Natural killer cell (primary cell): ENCODE results near the gene PKM. TPM values are rescaled to one million over a fixed set of nuclear protein-coding genes. Genes with fewer than 3 reads are reported as not detected.

Source experiments
- ATAC-seq, 3 donors: fragments of 150-1000 bp in 2 of 3; fragments of 200-7000 bp in 1 of 3; cut with Tn5 transposase; 1 replicate in 1 of 3; 2 replicates in 2 of 3; pipeline ENCODE4 v1.10.0; 2021; ENCODE audit warnings: mild to moderate bottlenecking in 2 of 3, moderate library complexity in 2 of 3
- DNase-seq, 2 donors: peaks; one replicate each; pipeline versions ENCODE4 v3.0.0 to v3.0.0-alpha.2; 2013 to 2021; ENCODE audit warnings: mixed read lengths in 1 of 2
- H3K27ac ChIP-seq: one replicate; pipeline ENCODE4 v1.5.1; 2013; ENCODE audit warnings: mild to moderate bottlenecking, low read length
- H3K27me3 ChIP-seq: one replicate; pipeline ENCODE4 v1.6.1; 2013; ENCODE audit warnings: low read length; ENCODE audit not compliant: control insufficient read depth, insufficient read depth
- H3K36me3 ChIP-seq: one replicate; pipeline ENCODE4 v1.6.1; 2013; ENCODE audit warnings: low read length; ENCODE audit not compliant: control insufficient read depth, insufficient read depth
- H3K4me1 ChIP-seq: one replicate; pipeline ENCODE4 v1.6.1; 2013; ENCODE audit warnings: low read length; ENCODE audit not compliant: control insufficient read depth, insufficient read depth
- H3K4me3 ChIP-seq: one replicate; pipeline ENCODE4 v1.5.1; 2013; ENCODE audit warnings: low read length
- H3K9me3 ChIP-seq: one replicate; pipeline ENCODE4 v1.6.1; 2013; ENCODE audit warnings: low read length; ENCODE audit not compliant: control insufficient read depth, insufficient read depth
- H3K27ac Mint-ChIP-seq, 2 donors: one replicate each; pipeline ENCODE4 v1.8.0; 2022; ENCODE audit warnings: mild to moderate bottlenecking in 2 of 2, mixed read lengths in 2 of 2, moderate library complexity in 1 of 2
- H3K27me3 Mint-ChIP-seq, 2 donors: one replicate each; pipeline ENCODE4 v1.8.0; 2022; ENCODE audit warnings: low read depth in 2 of 2, mixed read lengths in 2 of 2
- H3K36me3 Mint-ChIP-seq: one replicate; pipeline ENCODE4 v1.8.0; 2022; ENCODE audit warnings: mixed read lengths
- H3K4me1 Mint-ChIP-seq, 2 donors: one replicate each; pipeline ENCODE4 v1.8.0; 2022; ENCODE audit warnings: mixed read lengths in 2 of 2
- H3K4me3 Mint-ChIP-seq: one replicate; pipeline ENCODE4 v1.8.0; 2022; ENCODE audit warnings: mild to moderate bottlenecking, moderate library complexity, mixed read lengths
- H3K9me3 Mint-ChIP-seq, 2 donors: one replicate each; pipeline ENCODE4 v1.8.0; 2022; ENCODE audit warnings: mixed read lengths in 2 of 2
- WGBS: methylation state at CpG from one replicate; pipeline ENCODE4 v1.1.7; 2013; ENCODE audit warnings: missing lambda C conversion rate; ENCODE audit not compliant: insufficient coverage; 5-methylcytosine and 5-hydroxymethylcytosine counted together
- intact Hi-C: fragments of 100-400 bp; cut with micrococcal nuclease; formaldehyde crosslinking; loops from one replicate; pipeline ENCODE4 v1.14.2; 2022
- total RNA-seq, 4 donors: library from RNA; stranded (reverse); fragments of 120-200 nt in 1 of 4; gene quantifications; one replicate each; pipeline versions ENCODE4 v1.2.3 to v1.2.4, GENCODE V29; 2013 to 2022
- TF ChIP-seq, protein P1 (sequence below): fragments of 200-600 bp; IDR thresholded peaks from one replicate; pipeline ENCODE4 v1.8.0; 2022; ENCODE audit warnings: antibody characterized with exemption

PKM gene
- total RNA-seq, 3 donors from 2014 or later (not counting 1 experiment from before 2014, with no cell fraction given), result 121 to 180 (median 155) TPM

DNA sequence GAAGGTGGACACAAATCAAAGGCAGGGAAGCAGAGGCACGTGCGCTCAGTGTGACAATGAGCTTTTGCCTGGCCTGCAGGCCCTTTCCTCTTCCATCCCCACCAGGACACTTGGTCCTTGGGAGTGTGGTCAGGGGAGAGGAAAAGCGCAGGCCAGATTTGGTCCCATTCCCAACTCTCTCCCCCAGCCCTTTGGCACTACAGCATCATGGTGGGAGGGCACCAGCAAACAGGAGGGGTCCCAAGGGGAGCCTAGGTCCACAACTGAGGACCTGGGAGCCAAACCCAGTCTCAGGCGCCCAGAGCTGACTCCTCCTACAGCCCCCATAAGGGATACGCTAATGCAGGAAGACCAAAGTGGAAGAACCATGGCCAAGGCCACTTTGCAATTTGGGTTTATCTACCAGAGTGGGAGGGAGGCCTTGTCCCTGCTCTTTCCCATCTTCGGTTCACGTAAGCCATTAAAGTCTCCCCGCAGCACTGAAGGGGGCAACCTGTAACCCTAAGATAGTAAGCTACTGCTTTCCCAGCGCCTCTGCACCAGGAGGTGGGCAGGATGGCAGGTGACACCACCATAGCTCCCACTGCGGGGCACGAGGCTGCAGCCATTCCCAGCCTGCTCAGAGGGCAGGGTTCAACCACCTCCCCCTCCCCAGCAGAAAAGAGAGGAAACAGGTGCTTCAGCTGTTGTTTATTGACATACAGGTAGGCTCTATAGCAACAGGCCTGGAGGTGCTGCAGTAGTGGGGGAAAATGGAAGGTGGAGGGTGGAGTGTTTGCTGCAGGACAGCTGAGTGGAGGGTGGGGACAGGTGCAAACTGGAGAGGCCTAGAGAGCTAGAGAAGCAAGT, 32.4 kb downstream of the PKM start:
- H3K4me1 Mint-ChIP-seq, result peaks cover 5% of the 10 kb centered on the region in 2 donors
- H3K27me3 Mint-ChIP-seq, result peaks cover 16 to 17% of the 10 kb centered on the region in 2 donors
- Histone ChIP-seq H3K27me3 (peaks cover 2% of the 10 kb centered on the region), H3K36me3 (peaks cover 51% of the 10 kb centered on the region), H3K9me3 (no peaks in the 10 kb centered on the region), H3K4me3 (no peak overlapping the region), H3K4me1 (peaks cover 6% of the 10 kb centered on the region), H3K27ac (no peak overlapping the region)
- no peaks in the 10 kb centered on the region for H3K9me3 Mint-ChIP-seq
- ATAC-seq (no peak), DNase-seq (no peak)
- H3K36me3 Mint-ChIP-seq, result no peaks in the 10 kb centered on the region
- peak overlapping the region; percentile 66 for H3K4me3 Mint-ChIP-seq
- TF ChIP-seq, protein P1, sequence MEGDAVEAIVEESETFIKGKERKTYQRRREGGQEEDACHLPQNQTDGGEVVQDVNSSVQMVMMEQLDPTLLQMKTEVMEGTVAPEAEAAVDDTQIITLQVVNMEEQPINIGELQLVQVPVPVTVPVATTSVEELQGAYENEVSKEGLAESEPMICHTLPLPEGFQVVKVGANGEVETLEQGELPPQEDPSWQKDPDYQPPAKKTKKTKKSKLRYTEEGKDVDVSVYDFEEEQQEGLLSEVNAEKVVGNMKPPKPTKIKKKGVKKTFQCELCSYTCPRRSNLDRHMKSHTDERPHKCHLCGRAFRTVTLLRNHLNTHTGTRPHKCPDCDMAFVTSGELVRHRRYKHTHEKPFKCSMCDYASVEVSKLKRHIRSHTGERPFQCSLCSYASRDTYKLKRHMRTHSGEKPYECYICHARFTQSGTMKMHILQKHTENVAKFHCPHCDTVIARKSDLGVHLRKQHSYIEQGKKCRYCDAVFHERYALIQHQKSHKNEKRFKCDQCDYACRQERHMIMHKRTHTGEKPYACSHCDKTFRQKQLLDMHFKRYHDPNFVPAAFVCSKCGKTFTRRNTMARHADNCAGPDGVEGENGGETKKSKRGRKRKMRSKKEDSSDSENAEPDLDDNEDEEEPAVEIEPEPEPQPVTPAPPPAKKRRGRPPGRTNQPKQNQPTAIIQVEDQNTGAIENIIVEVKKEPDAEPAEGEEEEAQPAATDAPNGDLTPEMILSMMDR, result no peak
- no peak overlapping the region for H3K27ac Mint-ChIP-seq
- 80% methylated on average over 9 of the region's 11 CpGs for WGBS
- intact Hi-C loops, result loop anchor here (1.0 to 10.0 kb wide), 4 partner anchors 30 to 476 kb away; partner anchors contain the start of gene PARP6

DNA sequence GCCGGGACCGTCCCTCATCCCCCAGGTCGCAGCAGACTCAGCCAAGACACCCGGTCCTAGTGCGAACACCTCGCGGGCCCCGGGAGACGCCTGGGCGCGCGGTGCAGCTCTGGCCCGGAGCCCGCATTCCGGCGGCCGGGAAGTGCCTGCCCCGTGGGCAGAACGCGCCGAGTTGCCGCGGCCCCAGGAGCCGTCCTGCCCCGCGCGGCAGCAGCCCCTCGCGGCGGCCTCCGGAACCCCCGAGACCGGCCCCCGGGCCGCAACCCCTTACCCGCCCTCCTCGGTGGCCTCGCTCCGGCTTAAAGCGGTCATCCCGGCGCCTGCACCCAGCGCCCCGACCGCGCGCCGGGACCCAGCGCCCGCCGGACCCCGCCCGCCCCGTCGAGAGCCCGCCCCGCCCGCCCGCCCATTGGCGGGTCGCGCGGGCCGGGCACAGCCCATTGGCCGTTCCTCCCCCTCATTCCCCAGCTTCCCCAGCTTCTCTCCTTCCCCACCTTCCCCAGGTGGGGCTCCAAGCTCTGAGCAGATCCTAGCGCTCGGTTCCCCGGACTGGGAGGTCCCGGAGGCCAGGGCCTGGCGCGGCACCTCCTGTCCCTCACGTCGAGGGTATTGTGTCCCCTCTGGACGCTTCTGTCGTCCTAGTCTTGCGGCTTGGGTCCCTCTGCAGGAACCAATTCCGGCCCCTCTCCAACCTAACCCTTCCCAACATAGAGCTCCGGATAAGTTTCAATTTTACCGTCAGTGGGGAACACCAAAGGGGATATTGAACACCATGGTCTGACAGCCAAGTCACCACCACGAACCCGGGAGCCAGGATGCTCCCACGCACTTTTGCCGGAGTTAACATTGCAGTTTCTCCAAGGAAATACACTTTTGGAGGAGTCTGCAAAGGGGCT, 33.3 kb downstream of the PKM start, which contains the start of gene GRAMD2A:
Gene GRAMD2A, minus strand, starts transcription at position 328 of the 896 bp plus-strand sequence.
- H3K27ac Mint-ChIP-seq, result no peak within 1 kb of the TSS
- intact Hi-C loops, result loop anchor here (2.0 to 10.0 kb wide), 3 partner anchors 75 to 477 kb away; partner anchors contain the start of gene PARP6

DNA sequence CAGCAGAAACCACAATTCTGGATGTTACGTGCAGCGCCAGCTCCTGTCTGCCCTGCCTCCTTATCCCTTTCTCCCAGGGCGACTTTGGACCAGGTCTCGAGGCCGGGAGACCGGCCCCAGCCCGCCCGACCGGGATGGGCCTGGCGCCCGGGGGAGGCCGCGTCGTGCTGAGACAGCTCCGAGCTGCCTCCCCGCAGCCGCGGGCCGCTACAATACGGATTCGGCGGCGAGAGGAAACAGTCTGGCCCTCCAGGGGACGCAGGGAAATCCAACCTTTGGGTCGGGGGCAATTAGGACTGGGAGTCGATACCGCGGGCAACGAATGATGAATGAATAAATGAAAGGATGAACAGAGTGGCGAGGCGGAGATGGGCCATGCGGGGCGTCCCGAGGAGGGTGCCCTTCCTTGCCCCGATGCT, 33.9 kb downstream of the PKM start:
- no peak overlapping the region for H3K4me3 ChIP-seq

More for the DNA sequence above, 33.3 kb downstream of the PKM start, which contains the start of gene GRAMD2A:
- ATAC-seq (peak; percentile 20 to 61 (median 40)), DNase-seq (no peak)
- peak within 1 kb of the TSS; percentile 66 for H3K4me3 Mint-ChIP-seq
- Histone ChIP-seq H3K4me3 (no peak within 1 kb of the TSS), H3K36me3 (peaks cover 43% of the 10 kb centered on the region), H3K27ac (no peak within 1 kb of the TSS), H3K27me3 (peaks cover 2% of the 10 kb centered on the region), H3K4me1 (peaks cover 6% of the 10 kb centered on the region), H3K9me3 (no peaks in the 10 kb centered on the region)
- TF ChIP-seq, protein P1, result no peak
- peaks cover 16 to 17% of the 10 kb centered on the region in 2 donors for H3K27me3 Mint-ChIP-seq
- no peaks in the 10 kb centered on the region for H3K36me3 Mint-ChIP-seq
- H3K9me3 Mint-ChIP-seq, result no peaks in the 10 kb centered on the region
- H3K4me1 Mint-ChIP-seq, result peaks cover 5% of the 10 kb centered on the region in 2 donors
- WGBS, result 19% methylated on average over 75 of the region's 83 CpGs

More for the DNA sequence above, 33.9 kb downstream of the PKM start:
- Mint-ChIP-seq H3K27ac (no peak overlapping the region), H3K4me3 (peak overlapping the region; percentile 60), H3K36me3 (no peaks in the 10 kb centered on the region), H3K4me1 (peaks cover 5% of the 10 kb centered on the region in 2 donors), H3K9me3 (no peaks in the 10 kb centered on the region), H3K27me3 (peaks cover 16 to 17% of the 10 kb centered on the region in 2 donors)
- Histone ChIP-seq H3K27me3 (peaks cover 2% of the 10 kb centered on the region), H3K9me3 (no peaks in the 10 kb centered on the region), H3K4me1 (peaks cover 6% of the 10 kb centered on the region), H3K27ac (no peak overlapping the region), H3K36me3 (peaks cover 36% of the 10 kb centered on the region)
- ATAC-seq, result no peak
- TF ChIP-seq, protein P1, result no peak
- intact Hi-C loops, result loop anchor here (5.0 to 10.0 kb wide), 2 partner anchors 75 to 478 kb away; partner anchors contain the start of gene PARP6
- DNase-seq, result no peak
- WGBS, result 32% methylated on average over 35 of the region's 35 CpGs
